Measurements from ENCODE around the gene PHETA2. TPM values are rescaled to one million over a fixed set of nuclear protein-coding genes. Genes with fewer than 3 reads are reported as not detected.

Gene PHETA2
- total RNA-seq, 1 experiment from 2014 or later = 5.7 TPM

DNA sequence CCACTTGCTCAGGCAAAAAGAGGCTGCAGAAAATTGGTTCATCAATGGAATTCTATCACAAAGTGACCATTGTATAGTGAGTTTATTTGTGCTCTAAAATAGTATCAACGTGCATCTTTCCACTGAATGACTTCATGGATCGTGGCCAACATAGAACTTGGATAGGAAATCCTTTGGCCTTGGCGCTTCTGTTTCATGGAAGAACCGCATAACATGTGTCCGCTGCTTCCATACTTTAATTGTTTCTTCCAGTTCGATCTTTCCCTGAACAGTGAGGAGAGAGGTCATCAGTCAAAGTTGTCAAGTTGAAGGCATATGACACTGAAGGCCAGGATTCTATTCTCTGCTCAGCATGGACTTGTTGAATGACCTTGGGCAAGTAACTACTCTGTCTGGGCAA lies 12.0 kb downstream of the PHETA2 start (continued):
- no peak for TF ChIP-seq NR2C2 (CRISPR knock-in tag; IDR thresholded peaks at IDR 0.05)

GRCh38 chr22:42090596-42091454 lies 16.8 kb downstream of the PHETA2 start, which contains the start of gene NDUFA6:
NDUFA6 (minus strand) TSS chr22:42090772; CDS start chr22:42090744, 28 bp downstream.
- DNase-seq (ENCODE audit: low spot score) (peak; percentile 98), ATAC-seq (peak; percentile 97)
- CTCF ChIA-PET = interaction anchor here (0.5 to 4.9 kb wide), 44 partner anchors 8 to 896 kb away, joined by 3 to 87 read pairs (median 5); partner anchors contain the start of genes CCDC134, CENPM, NAGA and SEPTIN3
- peaks cover under 1% of the 10 kb centered on the region; the same call in 1 of the 2 replicates for H3K27me3 Mint-ChIP-seq (ENCODE audit: low read depth)
- H3K4me3 Mint-ChIP-seq = peak within 1 kb of the TSS; percentile 97
- H3K27ac Mint-ChIP-seq = peak within 1 kb of the TSS; percentile 99
- H3K36me3 Mint-ChIP-seq = peaks cover 38% of the 10 kb centered on the region
- POLR2A ChIA-PET = interaction anchor here (0.5 to 2.3 kb wide), 12 partner anchors 9 to 290 kb away, joined by 3 to 16 read pairs (median 6); partner anchors contain the start of genes CCDC134, CENPM, NAGA and SEPTIN3
- H3K9me3 Mint-ChIP-seq = peaks cover 22% of the 10 kb centered on the region
- peaks cover 12% of the 10 kb centered on the region; the same call in 1 of the 2 replicates for H3K4me1 Mint-ChIP-seq
- TF ChIP-seq MYBL2 (CRISPR knock-in tag; IDR thresholded peaks at IDR 0.05) (peak; percentile 94), USF2 (CRISPR knock-in tag; IDR thresholded peaks at IDR 0.05) (no peak; the same call in 1 of the 2 replicates), FOXK1 (CRISPR knock-in tag; IDR thresholded peaks at IDR 0.05) (0 out of 2 replicates have a peak, but pooled peaks have one; percentile 9), TEAD1 (CRISPR knock-in tag; IDR thresholded peaks at IDR 0.05) (peak; percentile 39; the same call in 1 of the 2 replicates), SP1 (CRISPR knock-in tag; conservative IDR thresholded peaks at IDR 0.05) (peak; percentile 92), SMAD3 (CRISPR knock-in tag; IDR thresholded peaks at IDR 0.05; ENCODE audit: borderline replicate concordance) (peak; percentile 18; the same call in 1 of the 2 replicates), RELA (CRISPR knock-in tag; IDR thresholded peaks at IDR 0.05; ENCODE audit: borderline replicate concordance) (no peak), FOXP1 (CRISPR knock-in tag; IDR thresholded peaks at IDR 0.05; ENCODE audit: borderline replicate concordance) (peak; percentile 96), NFYB (CRISPR knock-in tag; conservative IDR thresholded peaks at IDR 0.05; ENCODE audit: low read depth) (peak; percentile 72), USF1 (CRISPR knock-in tag; IDR thresholded peaks at IDR 0.05) (peak; percentile 41), SMAD4 (CRISPR knock-in tag; IDR thresholded peaks at IDR 0.05) (peak; percentile 13; the same call in 1 of the 2 replicates), TEAD4 (CRISPR knock-in tag; IDR thresholded peaks at IDR 0.05) (peak; percentile 14; the same call in 1 of the 2 replicates), HMGXB4 (CRISPR knock-in tag; IDR thresholded peaks at IDR 0.05) (peak; percentile 99), ZNF423 (CRISPR knock-in tag; IDR thresholded peaks at IDR 0.05) (no peak), NFE2L1 (CRISPR knock-in tag; IDR thresholded peaks at IDR 0.05) (peak; percentile 61; the same call in 1 of the 2 replicates), AFF4 (CRISPR knock-in tag; IDR thresholded peaks at IDR 0.05; ENCODE audit: borderline replicate concordance) (0 out of 2 replicates have a peak, but pooled peaks have one; percentile 41), GABPB1 (CRISPR knock-in tag; IDR thresholded peaks at IDR 0.05) (peak; percentile 20; the same call in 1 of the 2 replicates), ATF1 (CRISPR knock-in tag; IDR thresholded peaks at IDR 0.05) (0 out of 2 replicates have a peak, but pooled peaks have one; percentile 0), ZBTB43 (CRISPR knock-in tag; IDR thresholded peaks at IDR 0.05) (peak; percentile 94; the same call in 1 of the 2 replicates)
- TF ChIP-seq, protein P1, sequence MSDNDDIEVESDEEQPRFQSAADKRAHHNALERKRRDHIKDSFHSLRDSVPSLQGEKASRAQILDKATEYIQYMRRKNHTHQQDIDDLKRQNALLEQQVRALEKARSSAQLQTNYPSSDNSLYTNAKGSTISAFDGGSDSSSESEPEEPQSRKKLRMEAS (CRISPR knock-in tag; IDR thresholded peaks at IDR 0.05) = peak; percentile 89
- TF ChIP-seq, protein P2, sequence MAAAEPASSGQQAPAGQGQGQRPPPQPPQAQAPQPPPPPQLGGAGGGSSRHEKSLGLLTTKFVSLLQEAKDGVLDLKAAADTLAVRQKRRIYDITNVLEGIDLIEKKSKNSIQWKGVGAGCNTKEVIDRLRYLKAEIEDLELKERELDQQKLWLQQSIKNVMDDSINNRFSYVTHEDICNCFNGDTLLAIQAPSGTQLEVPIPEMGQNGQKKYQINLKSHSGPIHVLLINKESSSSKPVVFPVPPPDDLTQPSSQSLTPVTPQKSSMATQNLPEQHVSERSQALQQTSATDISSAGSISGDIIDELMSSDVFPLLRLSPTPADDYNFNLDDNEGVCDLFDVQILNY (CRISPR knock-in tag; IDR thresholded peaks at IDR 0.05) = no peak; the same call in none of the 2 replicates
- TF ChIP-seq, protein P3, sequence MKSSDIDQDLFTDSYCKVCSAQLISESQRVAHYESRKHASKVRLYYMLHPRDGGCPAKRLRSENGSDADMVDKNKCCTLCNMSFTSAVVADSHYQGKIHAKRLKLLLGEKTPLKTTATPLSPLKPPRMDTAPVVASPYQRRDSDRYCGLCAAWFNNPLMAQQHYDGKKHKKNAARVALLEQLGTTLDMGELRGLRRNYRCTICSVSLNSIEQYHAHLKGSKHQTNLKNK (CRISPR knock-in tag; IDR thresholded peaks at IDR 0.05) = no peak

Measured in WTC11 (cell line).